NCI-H1930 (cell line): ENCODE results near the gene SAMD4A.

Experiments
- DNase-seq, 2 experiments: peaks; one replicate each; lab custom pipeline; 2025; lab: John Stamatoyannopoulos, UW

The SAMD4A gene

GRCh38 chr14:54566410-54567223, at the start of gene SAMD4A:
Gene SAMD4A (plus strand): TSS chr14:54567128. CDS start chr14:54567917, 789 bp downstream.
- DNase-seq, result peak; percentile 44 to 68

- no peak for DNase-seq
These were observed 42.5 kb upstream of the SAMD4A start for GRCh38 chr14:54524410-54524809.

GRCh38 chr14:54528973-54529372, 38.0 kb upstream of the SAMD4A start:
- no peak for DNase-seq

- no peak for DNase-seq
These were observed 37.1 kb upstream of the SAMD4A start for GRCh38 chr14:54529811-54530210.

- no peak for DNase-seq
These were observed 34.6 kb upstream of the SAMD4A start for GRCh38 chr14:54532111-54533012.

GRCh38 chr14:54533100-54533499, 33.8 kb upstream of the SAMD4A start:
- DNase-seq, result no peak

- no peak for DNase-seq
These were observed 31.8 kb upstream of the SAMD4A start for GRCh38 chr14:54535126-54535525.

GRCh38 chr14:54535646-54536045, 31.3 kb upstream of the SAMD4A start:
- DNase-seq, result no peak

- no peak for DNase-seq
These were observed 29.3 kb upstream of the SAMD4A start for GRCh38 chr14:54537651-54538050.

GRCh38 chr14:54538055-54538454, 28.9 kb upstream of the SAMD4A start:
- DNase-seq, result no peak

GRCh38 chr14:54547583-54547982, 19.3 kb upstream of the SAMD4A start:
- no peak for DNase-seq

GRCh38 chr14:54548491-54548890, 18.4 kb upstream of the SAMD4A start:
- no peak for DNase-seq

- no peak for DNase-seq
These were observed 17.1 kb upstream of the SAMD4A start for GRCh38 chr14:54549862-54550261.

- no peak for DNase-seq
These were observed 16.4 kb upstream of the SAMD4A start for GRCh38 chr14:54550514-54550913.

- no peak for DNase-seq
These were observed 12.5 kb upstream of the SAMD4A start for GRCh38 chr14:54554401-54554800.

- no peak for DNase-seq
These were observed 11.3 kb upstream of the SAMD4A start for GRCh38 chr14:54555651-54556050.

- peak in 1 of 2 experiments; percentile 7 for DNase-seq
These were observed 10.4 kb upstream of the SAMD4A start for GRCh38 chr14:54556535-54556934.

- DNase-seq, result peak in 1 of 2 experiments; percentile 25
These were observed 4.6 kb upstream of the SAMD4A start for GRCh38 chr14:54562334-54562733.

- no peak for DNase-seq
These were observed 2.7 kb upstream of the SAMD4A start for GRCh38 chr14:54564071-54564867.

GRCh38 chr14:54564868-54565784, 1.8 kb upstream of the SAMD4A start:
- DNase-seq, result peak; percentile 77 to 83
